Measurements from ENCODE around the gene SHF.

GRCh38 chr15:45187894-45188830 lies at the start of gene SHF:
- no peak for TF ChIP-seq CTCF (conservative IDR thresholded peaks at IDR 0.05; ENCODE audit: low read length)
- TF ChIP-seq EZH2phosphoT487 (IDR thresholded peaks at IDR 0.05; ENCODE audit: borderline replicate concordance) = no peak

Measured in Loucy (cell line).